Mesenteric fat pad (tissue), 1 donor: ENCODE measurements around the gene UMAD1. TPM values are rescaled to one million over a fixed set of nuclear protein-coding genes. Genes with fewer than 3 reads are reported as not detected.

Source experiments
- DNase-seq: peaks from one replicate; pipeline ENCODE4 v3.0.0-alpha.2; 2020; ENCODE audit warnings: low spot score
- total RNA-seq: library from RNA; stranded (reverse); fragmentation: NEBNext Ultra II Directional; extraction: Animal tissue kit (Norgen Biotek cat#: 25700); gene quantifications from one replicate; pipeline ENCODE4 v1.2.1, GENCODE V29; 2021
- donor health status: DM: yes; HTN: yes; CAD: no.

The UMAD1 gene
- total RNA-seq, 1 donor from 2014 or later = 9.9 TPM

DNA sequence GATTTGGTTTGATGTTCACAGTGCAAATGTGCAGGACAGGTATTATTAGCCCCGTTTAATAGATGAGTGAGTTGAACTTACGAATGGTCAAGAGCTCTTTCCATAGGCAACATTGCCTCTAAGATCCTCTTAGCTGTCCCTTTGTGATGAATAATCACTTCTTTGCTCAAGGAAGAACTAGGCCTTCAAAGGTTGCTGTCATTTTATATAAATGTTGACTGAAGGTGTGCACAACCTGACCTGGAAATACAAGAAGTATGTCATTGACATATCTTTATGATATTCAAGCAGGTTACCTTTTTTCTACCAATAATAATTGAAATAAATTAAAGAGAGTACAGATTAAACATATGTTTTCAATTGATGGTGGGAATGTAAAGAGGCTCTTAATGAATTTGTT, 279.5 kb downstream of the UMAD1 start:
- no peak for DNase-seq

DNA sequence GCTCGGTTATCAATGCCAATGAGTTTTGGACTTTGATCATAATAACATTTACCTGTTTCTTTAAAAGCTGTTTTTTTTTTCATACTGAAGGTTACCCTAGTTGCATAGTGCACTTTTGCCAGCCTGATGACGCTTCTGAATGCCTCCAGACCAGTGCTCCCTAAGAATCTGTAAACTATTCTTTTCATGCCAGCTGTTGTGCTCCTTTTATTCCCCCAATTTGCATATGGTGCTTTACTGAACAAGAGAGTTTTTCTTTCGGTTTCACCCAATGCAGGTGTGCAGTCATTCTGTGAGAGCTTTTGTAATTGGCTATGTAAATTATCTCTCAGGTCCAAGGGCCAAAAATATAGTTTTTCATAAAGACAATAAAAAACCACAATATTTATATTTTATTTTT, 279.9 kb downstream of the UMAD1 start:
- DNase-seq = no peak

DNA sequence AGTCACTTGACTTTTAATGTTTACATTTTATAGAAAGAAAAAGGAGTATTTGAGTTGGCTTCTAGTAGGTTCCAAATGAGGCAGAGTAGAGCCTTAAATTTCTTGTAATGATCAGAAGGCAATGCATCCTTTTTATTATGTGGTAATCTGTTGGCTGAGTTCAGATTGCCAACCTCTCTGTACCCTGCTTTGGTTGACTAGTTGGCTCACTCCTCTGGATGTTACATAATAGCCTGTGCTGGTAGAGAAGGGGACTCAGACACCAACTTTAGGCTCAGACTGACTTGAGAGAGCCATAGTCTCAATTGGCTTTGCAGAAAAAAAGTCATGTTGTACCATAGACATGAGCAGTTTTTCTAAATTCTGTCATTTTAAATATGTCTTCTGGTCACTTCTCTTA, 281.3 kb downstream of the UMAD1 start:
- DNase-seq = no peak

DNA sequence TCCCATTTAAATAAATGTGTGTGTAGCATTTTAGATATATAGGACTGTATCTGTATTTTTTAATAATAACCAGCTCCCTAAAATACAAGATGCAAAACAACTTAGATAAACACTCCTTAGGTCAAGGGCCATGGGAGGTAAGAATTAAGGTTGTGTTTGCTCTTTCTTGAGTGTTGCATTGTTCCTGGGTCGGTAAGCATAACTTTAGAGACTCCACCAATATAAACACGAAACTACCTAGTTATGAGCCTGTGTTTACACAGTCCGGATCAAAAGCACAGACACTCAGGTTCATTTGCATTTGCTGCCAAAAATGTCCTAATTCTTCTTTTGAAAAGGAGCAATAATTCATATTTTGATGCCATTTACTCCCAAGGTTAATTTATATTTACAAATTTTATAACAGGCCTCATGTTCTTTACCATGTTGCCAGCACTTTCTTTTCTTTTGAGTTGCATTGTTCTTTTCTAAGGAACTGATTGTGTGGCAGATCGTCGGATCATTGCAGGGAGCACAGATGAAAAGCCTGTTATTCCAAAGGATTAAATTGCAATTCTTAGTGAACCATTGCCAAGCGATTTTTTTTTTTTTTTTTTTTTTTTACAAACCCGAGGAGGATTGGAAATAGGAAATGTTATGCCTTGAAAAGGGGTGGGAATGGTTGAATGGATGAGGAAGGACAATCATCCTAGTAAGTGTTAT, 282.3 kb downstream of the UMAD1 start:
- DNase-seq = no peak

DNA sequence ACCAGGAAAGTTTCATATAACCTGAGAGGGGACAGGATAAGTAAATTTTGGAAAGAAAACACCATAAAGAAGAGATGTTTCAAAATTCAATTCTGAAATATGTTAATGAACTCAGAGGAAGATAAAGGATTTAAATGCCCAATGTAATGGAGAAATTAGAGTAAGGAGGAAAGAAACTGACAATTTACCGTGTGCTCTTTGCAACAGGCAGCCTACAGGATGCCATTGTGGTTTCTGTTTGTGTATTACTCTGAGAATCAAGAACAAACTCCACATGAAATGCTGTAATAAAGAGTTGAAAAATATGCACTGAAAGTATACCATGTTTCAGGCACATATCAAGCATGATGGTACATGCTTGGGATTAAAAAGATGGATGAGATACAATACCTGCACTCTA, 283.3 kb downstream of the UMAD1 start:
- no peak for DNase-seq

DNA sequence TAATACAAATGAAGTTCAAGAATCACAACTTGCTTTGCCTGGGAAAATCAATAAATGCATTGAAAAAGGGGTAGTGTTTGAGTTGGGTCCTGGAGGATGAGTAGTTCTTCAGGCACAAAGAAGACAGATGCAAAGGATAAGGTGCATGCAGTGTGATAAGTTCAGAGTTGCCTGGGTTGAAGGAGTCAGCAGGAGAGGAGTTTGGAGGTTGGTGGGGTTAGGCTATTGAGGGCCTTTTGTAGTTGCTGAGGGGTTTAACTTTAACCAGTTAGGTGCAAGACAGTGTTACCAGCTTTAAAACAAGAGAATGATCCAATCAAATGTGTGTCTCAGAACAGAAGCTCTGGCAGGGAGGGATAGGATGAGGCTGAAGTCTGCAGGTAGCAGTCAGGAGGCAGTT, 283.8 kb downstream of the UMAD1 start:
- no peak for DNase-seq

Other genes with a start within 250 kb of the UMAD1 start
- 0.22 TPM for gene COL28A1, start 104.9 kb upstream of the UMAD1 start, total RNA-seq
- 26.2 TPM for gene MIOS, start 73.9 kb upstream of the UMAD1 start, total RNA-seq
- gene RPA3, start 77.9 kb downstream of the UMAD1 start, total RNA-seq = 16.3 TPM